ENCODE measurements around the gene RPS6KA5. TPM values are rescaled to one million over a fixed set of nuclear protein-coding genes. Genes with fewer than 3 reads are reported as not detected.
A peak's percentile ranks its signal among the peaks of the same experiment; 100 is the strongest.
"Not testable (repeated sequence)": the region's sequence is repeated elsewhere in the genome, so short reads cannot be mapped to it uniquely, and the experiment has no call there.

The RPS6KA5 gene
- total RNA-seq, 1 donor from 2014 or later = 14.6 TPM

DNA sequence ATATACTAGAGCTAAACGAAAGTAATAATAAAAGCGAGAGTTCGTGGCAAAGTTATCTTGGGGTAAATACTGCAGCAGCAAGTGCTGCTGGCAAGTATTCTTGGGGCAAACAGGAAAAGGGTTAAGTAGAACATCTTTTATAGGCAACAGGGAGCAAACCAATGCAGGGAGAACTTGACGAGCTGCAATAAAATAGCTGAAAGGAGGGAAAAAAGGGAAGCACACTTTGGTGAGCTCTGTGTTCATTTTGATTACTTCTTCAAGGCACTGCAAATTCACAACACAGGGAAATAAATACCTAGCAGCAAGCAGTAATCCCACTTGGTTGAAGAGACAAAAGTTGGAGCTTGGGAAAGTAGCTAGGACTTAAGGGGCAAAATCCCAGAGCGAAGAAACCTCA lies 201.9 kb downstream of the RPS6KA5 start:
- intact Hi-C loops (cut with DNase I) = no loop called here
- no peak for DNase-seq
- no peak for ATAC-seq (ENCODE audit: poor library complexity)

DNA sequence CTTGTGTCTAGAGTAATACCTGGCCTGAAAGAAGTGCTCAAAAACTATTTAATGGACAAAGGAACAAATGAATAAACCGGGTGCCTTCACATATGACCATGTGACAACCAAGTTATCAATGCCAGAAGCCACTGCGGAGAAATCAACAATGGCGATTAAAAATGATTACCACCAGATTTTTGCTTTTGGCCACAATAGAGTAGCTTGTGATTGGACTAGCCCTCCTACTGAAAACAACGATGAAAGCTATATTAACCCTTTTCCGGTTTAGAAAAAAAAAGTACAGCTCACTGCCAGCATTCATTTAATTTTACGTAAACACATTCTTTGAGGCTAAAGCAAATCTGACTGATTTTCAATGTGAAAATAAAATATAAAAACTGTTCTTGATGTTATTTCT lies 202.6 kb downstream of the RPS6KA5 start:
- no peak for ATAC-seq (ENCODE audit: poor library complexity)
- no peak for DNase-seq
- intact Hi-C loops (cut with DNase I) = no loop called here

DNA sequence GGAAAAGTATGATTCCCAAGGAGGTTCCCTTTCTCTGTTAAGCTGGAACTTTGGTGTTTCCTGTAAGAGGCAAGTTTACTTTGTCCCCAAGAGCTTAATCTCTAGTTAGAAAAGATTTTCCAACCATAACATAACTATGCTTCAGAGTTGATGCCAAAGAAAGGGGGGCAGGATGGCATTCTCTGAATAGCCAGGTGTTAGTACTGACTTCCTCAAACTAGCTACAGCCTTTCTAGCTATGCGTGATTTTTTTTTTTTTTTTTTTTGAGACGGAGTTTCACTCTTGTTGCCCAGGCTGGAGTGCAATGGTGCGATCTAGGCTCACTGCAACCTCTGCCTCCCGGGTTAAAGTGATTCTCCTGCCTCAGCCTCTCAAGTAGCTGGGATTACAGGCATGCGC lies 204.3 kb downstream of the RPS6KA5 start:
- intact Hi-C loops (cut with DNase I); ATAC-seq (ENCODE audit: poor library complexity); DNase-seq: not testable (repeated sequence)

DNA sequence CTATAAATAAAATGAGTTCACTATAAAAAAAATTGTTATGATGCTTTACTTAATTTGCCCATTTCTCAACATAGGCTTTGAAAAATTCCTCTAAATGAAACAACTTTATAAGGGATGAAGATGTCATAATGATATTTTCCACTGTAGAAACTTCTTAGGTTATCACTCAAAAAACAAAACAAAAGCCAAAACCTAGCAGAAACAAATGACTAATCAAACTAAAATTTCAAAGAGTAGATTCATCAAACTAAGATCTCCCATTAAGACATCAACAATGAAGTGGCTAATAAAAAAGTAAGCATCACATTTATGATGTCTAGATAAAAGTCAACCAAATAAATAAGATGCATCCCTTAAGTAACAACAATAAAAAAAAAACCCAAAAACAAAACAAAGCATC lies 207.3 kb downstream of the RPS6KA5 start:
- ATAC-seq (ENCODE audit: poor library complexity) (no peak), DNase-seq (no peak)
- intact Hi-C loops (cut with DNase I) = no loop called here

DNA sequence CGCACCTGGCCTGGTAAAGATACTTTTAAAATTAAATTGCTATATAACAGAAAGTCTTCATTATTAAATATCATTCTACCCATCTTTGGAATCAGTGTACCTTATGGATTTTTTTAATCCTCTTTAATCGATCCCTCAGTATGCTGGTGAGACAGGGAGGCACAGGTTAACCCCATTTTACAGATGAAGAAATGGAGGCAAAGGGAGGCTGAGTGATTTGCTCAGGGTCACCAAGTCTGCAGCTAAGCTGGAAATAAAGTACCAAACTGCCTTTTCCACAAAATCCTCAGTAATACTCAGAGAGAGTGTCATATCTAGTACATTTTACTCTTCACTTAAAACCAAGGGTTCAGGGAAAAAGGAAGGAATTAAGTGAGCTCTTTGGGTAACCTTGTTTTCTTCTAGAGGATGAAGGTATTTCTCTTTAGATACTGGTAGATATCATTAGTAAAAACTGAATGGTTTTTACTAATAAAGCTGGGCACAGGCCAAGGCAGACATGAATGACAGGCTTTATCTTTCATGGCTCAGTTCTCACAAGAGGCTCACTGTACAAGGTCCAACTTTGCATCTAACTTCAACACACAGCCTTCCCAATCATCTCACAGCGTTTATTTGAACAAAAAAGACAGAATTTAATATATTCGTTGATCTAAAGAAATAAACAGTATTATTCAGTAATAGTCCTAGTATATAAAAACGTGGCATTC lies 209.0 kb downstream of the RPS6KA5 start:
- intact Hi-C loops (cut with DNase I) = no loop called here

DNA sequence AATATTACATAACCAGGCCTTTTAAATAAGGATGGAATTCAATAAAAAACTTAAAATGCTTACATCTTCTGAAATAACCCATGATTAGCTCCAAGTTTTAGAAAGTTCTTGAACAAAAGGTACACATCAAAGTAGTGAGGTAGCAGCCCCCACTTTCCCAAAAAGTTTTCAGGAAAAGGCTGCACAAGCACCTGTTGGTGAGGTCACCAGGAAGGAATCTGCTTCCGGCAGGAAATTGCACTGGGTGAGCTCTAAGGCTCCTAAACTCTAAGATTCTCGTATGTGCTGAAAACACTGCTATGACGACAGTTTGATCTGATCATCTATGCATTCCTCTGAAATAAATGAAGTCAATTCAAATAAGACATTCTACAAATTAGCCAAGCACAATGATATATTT lies 210.0 kb downstream of the RPS6KA5 start:
- no peak for DNase-seq
- ATAC-seq (ENCODE audit: poor library complexity) = no peak
- intact Hi-C loops (cut with DNase I) = no loop called here

More for the DNA sequence above, 209.0 kb downstream of the RPS6KA5 start:
- no peak for DNase-seq
- ATAC-seq (ENCODE audit: poor library complexity) = no peak

DNA sequence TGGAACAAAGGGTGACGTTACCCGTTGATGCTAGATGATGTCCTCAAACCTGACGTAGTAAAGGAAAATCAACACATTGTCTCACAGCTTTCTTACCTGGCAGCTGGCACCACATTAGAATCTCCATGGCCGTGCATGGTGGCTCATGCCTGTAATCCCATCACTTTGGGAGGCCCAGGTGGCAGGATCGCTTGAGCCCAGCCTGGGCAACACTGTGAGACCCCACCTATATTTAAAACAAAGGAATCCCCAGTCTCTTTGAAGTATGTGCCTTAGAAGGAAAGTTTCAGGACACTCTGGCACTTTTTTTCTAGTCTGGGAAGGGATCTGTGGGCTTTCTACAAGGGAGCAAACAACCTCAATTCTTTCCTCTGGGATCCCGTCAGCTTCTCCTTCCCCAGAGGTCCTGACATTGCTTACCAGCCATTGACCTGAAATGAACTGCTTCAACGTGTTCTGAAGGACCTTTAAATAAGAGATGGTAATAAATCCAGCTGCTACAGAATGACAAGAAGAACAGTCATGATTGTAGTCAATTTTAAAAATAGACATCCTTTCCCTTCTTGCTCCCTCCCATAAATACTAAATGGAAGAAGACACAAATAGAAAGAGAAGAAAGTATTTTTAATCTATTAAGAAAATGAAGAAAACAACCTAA lies 210.5 kb downstream of the RPS6KA5 start:
- no peak for ATAC-seq (ENCODE audit: poor library complexity)
- DNase-seq = no peak
- intact Hi-C loops (cut with DNase I) = no loop called here

DNA sequence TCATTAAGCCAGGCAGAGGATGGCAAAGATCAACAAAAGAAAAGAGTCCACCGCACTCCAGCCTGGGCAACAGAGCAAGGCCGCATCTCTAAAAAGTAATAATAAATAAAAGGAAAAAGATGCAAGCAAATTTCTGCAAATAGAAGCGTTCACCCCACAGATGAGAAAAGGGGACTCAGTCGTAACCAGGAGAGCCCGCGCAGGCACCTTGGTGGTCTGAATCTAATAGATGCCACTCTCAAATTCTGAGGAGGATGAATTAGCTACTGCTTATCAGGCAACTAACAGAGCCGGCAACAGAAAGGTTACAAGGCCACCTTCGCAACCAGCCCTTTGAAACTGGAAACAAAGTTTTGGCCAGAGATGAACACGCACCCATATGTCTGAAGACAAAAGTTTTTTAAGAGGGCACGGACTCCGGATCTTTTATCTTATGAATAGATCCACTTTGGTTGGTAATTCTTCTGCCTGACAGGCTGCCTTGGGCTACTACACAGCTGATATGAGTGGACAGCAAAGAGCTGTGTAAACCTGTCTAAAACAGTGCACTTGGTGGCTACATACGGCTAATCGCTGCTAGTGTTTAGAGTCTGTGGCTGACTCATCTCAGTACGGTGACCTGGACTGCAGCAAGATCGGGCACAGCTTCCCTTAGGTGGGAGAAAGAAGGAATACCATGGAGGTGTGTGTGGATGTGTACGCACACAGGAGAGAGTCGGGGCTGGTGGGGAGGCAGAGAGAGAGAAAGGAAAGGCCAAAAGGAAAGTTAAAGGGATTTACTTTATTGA lies 211.3 kb downstream of the RPS6KA5 start:
- DNase-seq (no peak), ATAC-seq (ENCODE audit: poor library complexity) (no peak)
- intact Hi-C loops (cut with DNase I) = no loop called here

DNA sequence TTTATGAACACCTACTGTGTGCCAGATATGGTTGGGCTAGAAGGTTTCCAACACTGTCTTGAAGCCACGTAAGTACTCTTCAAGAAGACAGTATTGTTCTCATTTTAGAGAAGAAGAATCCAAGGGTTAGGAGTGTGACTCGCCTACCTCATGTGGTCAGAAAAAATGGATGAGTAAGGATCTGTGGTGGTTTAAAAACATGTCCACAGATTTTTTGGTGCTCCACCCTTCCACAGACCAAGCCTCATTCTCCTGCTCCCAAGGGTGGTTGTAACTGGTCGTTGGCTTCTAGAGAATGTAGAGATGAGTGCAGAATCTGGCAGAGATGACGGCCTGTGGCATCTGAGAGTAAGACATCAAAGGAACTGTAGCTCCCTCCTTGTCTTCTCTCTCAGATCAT lies 213.9 kb downstream of the RPS6KA5 start:
- intact Hi-C loops (cut with DNase I) = no loop called here
- ATAC-seq (ENCODE audit: poor library complexity) (no peak), DNase-seq (no peak)

DNA sequence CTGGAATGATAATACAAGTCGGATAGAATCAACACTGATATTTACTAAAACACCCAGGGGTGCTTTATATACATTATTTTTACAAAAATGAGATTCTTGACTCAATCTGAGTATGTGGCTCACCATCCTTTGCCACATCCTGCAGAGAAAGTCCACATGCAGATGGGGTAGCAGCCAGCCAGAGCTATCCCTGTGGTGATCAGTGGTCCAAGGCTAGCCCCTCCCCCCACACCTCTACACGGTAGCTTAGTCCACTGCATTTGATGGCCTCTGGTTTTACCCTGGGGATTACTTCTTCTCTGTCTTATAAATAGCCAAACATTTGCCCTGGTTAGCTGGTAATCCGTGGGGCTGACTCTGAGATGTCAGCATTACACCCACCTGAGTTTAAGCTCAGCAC lies 216.1 kb downstream of the RPS6KA5 start:
- intact Hi-C loops (cut with DNase I) = no loop called here
- no peak for ATAC-seq (ENCODE audit: poor library complexity)
- DNase-seq = no peak

DNA sequence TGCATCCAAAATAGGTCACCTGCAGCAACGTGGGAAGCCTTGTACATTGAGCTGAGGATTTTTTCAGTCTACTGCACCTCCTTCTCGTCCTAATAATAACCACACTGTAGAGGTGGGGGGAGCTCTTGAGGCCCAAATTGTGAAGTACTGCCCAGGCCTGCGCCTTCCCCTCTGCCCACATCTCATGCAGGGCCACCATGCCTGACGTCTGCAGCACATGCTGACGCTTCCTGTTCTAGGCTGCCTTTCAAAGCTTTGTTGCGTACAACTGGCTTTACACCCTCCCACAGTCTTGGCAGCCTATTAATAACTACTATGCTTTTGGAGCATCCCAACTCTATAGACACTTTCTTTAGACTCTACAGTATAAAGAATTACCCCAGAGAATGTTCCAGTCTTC lies 217.7 kb downstream of the RPS6KA5 start:
- no peak for DNase-seq
- intact Hi-C loops (cut with DNase I) = no loop called here

DNA sequence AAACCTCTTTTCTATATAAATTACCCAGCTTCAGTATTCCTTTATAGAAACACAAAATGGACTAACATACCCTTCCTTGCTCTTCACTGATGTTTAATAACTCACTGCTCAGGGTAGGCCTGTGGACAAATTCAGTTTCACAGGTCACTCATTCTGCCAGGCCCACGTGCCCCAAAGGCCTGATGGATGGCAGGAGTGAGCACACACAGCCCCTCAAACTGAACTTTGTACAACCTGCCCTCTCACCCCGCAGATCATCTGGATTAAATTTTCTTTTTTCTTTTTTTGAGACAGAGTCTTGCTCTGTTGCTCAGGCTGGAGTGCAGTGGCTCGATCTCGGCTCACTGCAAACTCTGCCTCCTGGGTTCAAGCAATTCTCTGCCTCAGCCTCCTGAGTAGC lies 219.8 kb downstream of the RPS6KA5 start:
- intact Hi-C loops (cut with DNase I); DNase-seq; ATAC-seq (ENCODE audit: poor library complexity): not testable (repeated sequence)

More for the DNA sequence above, 217.7 kb downstream of the RPS6KA5 start:
- no peak for ATAC-seq (ENCODE audit: poor library complexity)

DNA sequence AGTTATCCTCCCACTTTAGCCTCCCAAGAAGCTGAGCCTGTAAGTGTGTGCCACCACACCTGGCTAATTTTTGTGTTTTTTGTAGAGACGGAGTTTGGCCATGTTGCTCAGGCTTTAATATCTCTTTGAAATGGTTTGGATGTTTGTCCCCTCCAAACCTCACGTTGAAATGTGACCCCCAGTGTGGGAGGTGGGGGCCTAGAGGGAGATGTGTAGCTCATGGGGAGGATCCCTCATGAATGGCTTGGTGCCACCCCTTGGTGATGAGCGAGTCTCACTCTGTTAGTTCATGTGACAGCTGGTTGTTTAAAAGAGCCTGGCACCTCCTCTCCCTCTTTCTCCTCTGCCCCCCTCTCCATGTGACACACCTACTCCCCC lies 220.6 kb downstream of the RPS6KA5 start:
- ATAC-seq (ENCODE audit: poor library complexity) (no peak), DNase-seq (no peak)
- intact Hi-C loops (cut with DNase I) = no loop called here

DNA sequence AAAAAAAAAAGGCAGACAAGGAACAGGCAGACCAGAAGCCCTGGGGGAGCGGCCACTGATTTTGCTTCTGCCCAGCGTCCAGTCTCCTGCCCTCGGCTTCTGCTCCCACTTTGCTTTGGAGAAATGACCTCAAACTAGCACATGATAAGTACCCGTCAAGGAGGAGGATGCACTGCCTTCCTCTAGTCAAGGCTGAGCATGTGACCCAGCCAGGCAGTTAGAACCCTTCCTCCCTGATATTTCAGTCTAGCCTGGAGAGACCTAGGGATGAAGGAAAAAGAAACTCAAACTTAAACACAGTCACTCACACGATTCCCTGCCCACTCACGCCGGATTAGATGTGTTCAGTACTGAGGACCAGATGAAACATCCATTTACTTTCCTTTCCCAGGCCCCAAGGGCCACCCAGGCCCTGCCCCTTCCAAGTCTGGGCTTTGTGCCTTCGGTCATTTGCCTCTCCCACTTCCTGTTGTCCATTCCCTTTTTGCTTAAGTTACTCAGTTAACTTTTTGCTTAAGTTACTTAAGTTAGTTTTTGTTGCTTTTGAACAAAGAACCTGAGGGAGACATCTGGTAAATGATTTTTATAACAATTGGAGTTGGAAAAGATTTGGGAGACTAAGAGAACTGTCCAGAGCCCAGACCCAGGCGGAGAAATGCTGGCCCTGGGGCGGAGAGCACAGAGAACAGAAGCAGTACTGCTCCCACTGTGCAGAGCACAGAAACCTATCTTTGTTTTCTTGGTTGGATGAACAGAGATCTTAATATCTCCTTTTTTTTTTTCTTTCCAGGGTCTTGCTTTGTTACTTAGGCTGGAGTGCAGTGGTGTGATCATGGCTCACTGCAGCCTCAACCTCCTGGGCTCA lies 221.2 kb downstream of the RPS6KA5 start:
- peak; percentile 79 for DNase-seq
- peak; percentile 94 for ATAC-seq (ENCODE audit: poor library complexity)
- intact Hi-C loops (cut with DNase I) = no loop called here

DNA sequence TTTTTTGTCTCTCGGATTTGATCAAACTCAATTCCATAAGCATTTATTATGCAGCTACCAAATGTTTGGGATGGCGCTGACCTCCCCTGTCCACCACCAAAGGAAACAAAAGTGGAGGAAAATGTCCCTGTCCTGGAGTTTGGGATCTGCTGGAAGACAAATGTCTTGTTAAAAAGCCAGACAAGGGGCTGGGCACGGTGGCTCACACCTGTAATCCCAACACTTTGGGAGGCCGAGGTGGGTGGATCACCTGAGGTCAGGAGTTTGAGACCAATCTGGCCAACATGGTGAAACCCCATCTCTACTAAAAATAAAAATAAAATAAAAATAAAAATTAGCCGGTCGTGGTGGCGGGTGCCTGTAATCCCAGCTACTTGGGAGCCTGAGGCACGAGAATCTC lies 221.9 kb downstream of the RPS6KA5 start:
- intact Hi-C loops (cut with DNase I); DNase-seq: not testable (repeated sequence)

DNA sequence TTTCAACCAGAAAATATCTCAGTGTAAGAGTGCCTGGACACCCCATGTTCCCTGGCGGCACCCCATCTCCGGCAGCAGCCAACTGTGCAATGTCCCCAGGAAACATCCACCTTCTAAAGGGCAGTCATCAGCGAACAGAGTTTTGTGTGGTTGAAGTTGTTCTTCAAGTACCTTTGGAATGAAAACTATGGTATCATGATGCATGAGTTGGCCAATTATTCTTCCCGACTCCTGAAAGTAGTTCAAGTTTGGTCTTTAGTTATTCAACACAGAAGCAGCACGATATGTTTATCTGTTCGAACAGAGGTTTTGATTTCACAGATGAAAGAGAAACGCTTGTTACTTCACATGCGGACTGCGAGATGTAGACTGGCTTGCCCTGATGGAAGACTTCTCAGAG lies 223.1 kb downstream of the RPS6KA5 start:
- ATAC-seq (ENCODE audit: poor library complexity) = no peak
- no peak for DNase-seq
- intact Hi-C loops (cut with DNase I) = no loop called here

More for the DNA sequence above, 221.9 kb downstream of the RPS6KA5 start:
- not testable (repeated sequence) for ATAC-seq (ENCODE audit: poor library complexity)

DNA sequence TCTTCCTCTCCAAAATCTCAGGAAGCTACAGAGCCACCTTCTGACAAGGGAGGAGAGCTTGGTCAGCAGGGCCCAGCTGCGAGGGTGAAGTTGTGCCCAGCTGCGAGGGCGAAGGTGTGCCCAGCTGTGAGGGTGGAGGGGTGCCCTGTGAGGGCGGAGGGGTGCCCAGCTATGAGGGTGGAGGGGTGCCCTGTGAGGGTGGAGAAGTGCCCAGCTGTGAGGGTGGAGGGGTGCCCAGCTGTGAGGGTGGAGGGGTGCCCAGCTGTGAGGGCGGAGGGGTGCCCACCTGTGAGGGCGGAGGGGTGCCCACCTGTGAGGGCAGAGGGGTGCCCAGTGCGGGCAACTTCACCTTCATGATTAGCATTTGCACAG lies 223.8 kb downstream of the RPS6KA5 start:
- intact Hi-C loops (cut with DNase I) = no loop called here
- DNase-seq = no peak
- no peak for ATAC-seq (ENCODE audit: poor library complexity)

DNA sequence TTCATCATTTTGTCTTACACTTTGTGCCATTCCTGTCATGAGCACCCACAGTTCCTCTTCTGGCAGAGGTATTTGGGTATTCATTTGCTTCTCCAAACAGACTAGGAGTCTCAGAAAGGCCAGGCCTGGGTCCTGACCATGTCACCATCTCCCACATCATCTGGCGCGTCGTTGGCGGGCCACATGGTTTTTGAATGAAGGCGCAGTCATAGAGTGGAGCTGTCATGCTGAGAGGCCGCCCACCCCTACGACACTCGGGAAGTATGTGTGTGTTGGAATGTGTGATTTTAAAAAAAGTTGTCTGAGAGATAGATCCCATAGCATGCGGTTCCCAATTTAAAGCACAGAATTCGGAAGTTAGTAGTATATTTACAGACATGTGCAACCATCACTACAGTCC lies 228.6 kb downstream of the RPS6KA5 start:
- intact Hi-C loops (cut with DNase I) = no loop called here
- DNase-seq (no peak), ATAC-seq (ENCODE audit: poor library complexity) (no peak)

All from Right ventricle myocardium superior (tissue), 1 donor.